ENCODE data around the gene GLTP. TPM values are rescaled to one million over a fixed set of nuclear protein-coding genes. Genes with fewer than 3 reads are reported as not detected.

Gene GLTP
- total RNA-seq, 1 donor from 2014 or later, result 43.5 TPM

- no peak overlapping the region for H3K4me3 ChIP-seq (ENCODE audit: low read depth, low read length)
- no peak for DNase-seq (ENCODE audit: low read depth)
- TF ChIP-seq CTCF (conservative IDR thresholded peaks at IDR 0.05; ENCODE audit: low read depth, low read length), result no peak
Measured at GRCh38 chr12:109923481-109924245, 43.3 kb upstream of the GLTP start.

GRCh38 chr12:109923038-109923437 is 42.7 kb upstream of the GLTP start:
- no peak overlapping the region for H3K4me3 ChIP-seq (ENCODE audit: low read depth, low read length)
- no peak for DNase-seq (ENCODE audit: low read depth)
- TF ChIP-seq CTCF (conservative IDR thresholded peaks at IDR 0.05; ENCODE audit: low read depth, low read length), result no peak

GRCh38 chr12:109921982-109922381 is 41.6 kb upstream of the GLTP start:
- DNase-seq (ENCODE audit: low read depth), result no peak
- TF ChIP-seq CTCF (conservative IDR thresholded peaks at IDR 0.05; ENCODE audit: low read depth, low read length), result no peak
- no peak overlapping the region for H3K4me3 ChIP-seq (ENCODE audit: low read depth, low read length)

- DNase-seq (ENCODE audit: low read depth), result no peak
- no peak overlapping the region for H3K4me3 ChIP-seq (ENCODE audit: low read depth, low read length)
- TF ChIP-seq CTCF (conservative IDR thresholded peaks at IDR 0.05; ENCODE audit: low read depth, low read length), result no peak
Measured at GRCh38 chr12:109920261-109920780, 40.0 kb upstream of the GLTP start.

- H3K4me3 ChIP-seq (ENCODE audit: low read depth, low read length), result no peak overlapping the region
- no peak for TF ChIP-seq CTCF (conservative IDR thresholded peaks at IDR 0.05; ENCODE audit: low read depth, low read length)
- no peak for DNase-seq (ENCODE audit: low read depth)
Measured at GRCh38 chr12:109919456-109919855, 39.1 kb upstream of the GLTP start.

- DNase-seq (ENCODE audit: low read depth), result no peak
- no peak overlapping the region for H3K4me3 ChIP-seq (ENCODE audit: low read depth, low read length)
- TF ChIP-seq CTCF (conservative IDR thresholded peaks at IDR 0.05; ENCODE audit: low read depth, low read length), result no peak
Measured at GRCh38 chr12:109916045-109916444, 35.7 kb upstream of the GLTP start.
